Body of pancreas (tissue), 4 donors: ENCODE data around the gene PLXNB1.

Source experiments
- POLR2A ChIP-seq, 3 donors: fragments of 450-650 bp; IDR thresholded peaks; one replicate each; pipeline ENCODE4 v1.6.1; 2016; ENCODE audit warnings: antibody characterized with exemption in 3 of 3, mild to moderate bottlenecking in 2 of 3
- TF ChIP-seq, protein P1 (sequence below), 7 experiments: fragments of 450-650 bp in 4 of 7; fragments of 200-600 bp in 3 of 7; sonication (generic) in 3 of 7; IDR thresholded peaks; one replicate each; pipeline ENCODE4 v1.5.1; 2016 to 2019; ENCODE audit warnings: antibody characterized with exemption in 7 of 7

DNA sequence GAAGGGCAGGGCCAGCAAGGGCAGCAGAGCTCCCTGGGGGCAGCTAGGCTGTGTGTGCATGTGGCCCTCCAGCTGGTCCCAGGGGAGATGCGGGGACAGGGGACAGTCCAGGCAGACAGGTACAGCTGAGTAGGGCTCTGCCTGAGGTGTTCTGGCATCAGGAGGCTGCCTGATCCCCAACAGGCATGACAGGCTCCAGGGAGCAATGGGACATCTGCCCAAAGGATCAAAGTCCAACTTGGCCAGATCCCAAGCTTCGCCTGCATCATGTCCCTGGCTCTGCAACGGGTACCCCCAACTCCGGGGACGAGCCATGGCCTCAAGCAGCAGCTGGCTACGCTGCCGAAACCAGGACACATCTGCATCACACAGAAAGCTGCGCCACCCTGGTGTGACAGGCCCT is 38.4 kb upstream of the PLXNB1 start:
- TF ChIP-seq, protein P1, sequence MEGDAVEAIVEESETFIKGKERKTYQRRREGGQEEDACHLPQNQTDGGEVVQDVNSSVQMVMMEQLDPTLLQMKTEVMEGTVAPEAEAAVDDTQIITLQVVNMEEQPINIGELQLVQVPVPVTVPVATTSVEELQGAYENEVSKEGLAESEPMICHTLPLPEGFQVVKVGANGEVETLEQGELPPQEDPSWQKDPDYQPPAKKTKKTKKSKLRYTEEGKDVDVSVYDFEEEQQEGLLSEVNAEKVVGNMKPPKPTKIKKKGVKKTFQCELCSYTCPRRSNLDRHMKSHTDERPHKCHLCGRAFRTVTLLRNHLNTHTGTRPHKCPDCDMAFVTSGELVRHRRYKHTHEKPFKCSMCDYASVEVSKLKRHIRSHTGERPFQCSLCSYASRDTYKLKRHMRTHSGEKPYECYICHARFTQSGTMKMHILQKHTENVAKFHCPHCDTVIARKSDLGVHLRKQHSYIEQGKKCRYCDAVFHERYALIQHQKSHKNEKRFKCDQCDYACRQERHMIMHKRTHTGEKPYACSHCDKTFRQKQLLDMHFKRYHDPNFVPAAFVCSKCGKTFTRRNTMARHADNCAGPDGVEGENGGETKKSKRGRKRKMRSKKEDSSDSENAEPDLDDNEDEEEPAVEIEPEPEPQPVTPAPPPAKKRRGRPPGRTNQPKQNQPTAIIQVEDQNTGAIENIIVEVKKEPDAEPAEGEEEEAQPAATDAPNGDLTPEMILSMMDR (IDR thresholded peaks at IDR 0.05), result no peak
- TF ChIP-seq POLR2A (IDR thresholded peaks at IDR 0.05), result no peak
